Natural killer cell treated with Interleukin-12 subunit alpha and Interleukin-12 subunit beta and Interleukin-15 and Interleukin-18, amount 100 ng/mL, for 72 hours (primary cell): ENCODE data around the gene PRR3. TPM values are rescaled to one million over a fixed set of nuclear protein-coding genes. Genes with fewer than 3 reads are reported as not detected.
"Not testable (repeated sequence)": the region's sequence is repeated elsewhere in the genome, so short reads cannot be mapped to it uniquely, and the experiment has no call there.

Experiments
- ATAC-seq, 2 donors: fragments of 150-1000 bp; cut with Tn5 transposase in 1 of 2; sonication (Bioruptor Pico), chemical (Tn5 transposase) in 1 of 2; 2 replicates each; pipeline ENCODE4 v1.10.0; 2021
- DNase-seq: peaks from one replicate; pipeline ENCODE4 v3.0.0; 2022; ENCODE audit warnings: low spot score
- H3K27ac Mint-ChIP-seq, 2 donors: 1 replicate in 1 of 2; 2 replicates in 1 of 2; pipeline ENCODE4 v1.8.0; 2022; ENCODE audit warnings: mixed read lengths in 2 of 2, mild to moderate bottlenecking in 1 of 2, moderate library complexity in 1 of 2
- H3K27me3 Mint-ChIP-seq, 2 donors: 1 replicate in 1 of 2; 2 replicates in 1 of 2; pipeline ENCODE4 v1.8.0; 2022; ENCODE audit warnings: mixed read lengths in 2 of 2
- H3K36me3 Mint-ChIP-seq: one replicate; pipeline ENCODE4 v1.8.0; 2022; ENCODE audit warnings: mixed read lengths
- H3K4me1 Mint-ChIP-seq, 2 donors: 1 replicate in 1 of 2; 2 replicates in 1 of 2; pipeline ENCODE4 v1.8.0; 2022; ENCODE audit warnings: low read depth in 2 of 2, mixed read lengths in 2 of 2, mild to moderate bottlenecking in 1 of 2
- H3K4me3 Mint-ChIP-seq: one replicate; pipeline ENCODE4 v1.8.0; 2022; ENCODE audit warnings: mixed read lengths
- H3K9me3 Mint-ChIP-seq: 2 replicates; pipeline ENCODE4 v1.8.0; 2022; ENCODE audit warnings: mixed read lengths
- total RNA-seq, 2 donors: library from RNA; stranded (reverse); gene quantifications; one replicate each; pipeline ENCODE4 v1.2.3, GENCODE V29; 2022

Gene PRR3
- total RNA-seq: 10 to 100 TPM; 13.0 to 23.8 TPM

- DNase-seq (peak; percentile 89), ATAC-seq (peak; percentile 83 to 88)
- peak within 1 kb of the TSS; percentile 97 to 99 for H3K27ac Mint-ChIP-seq
- no peaks in the 10 kb centered on the region for H3K9me3 Mint-ChIP-seq
- peak within 1 kb of the TSS; percentile 94 for H3K4me3 Mint-ChIP-seq
- H3K4me1 Mint-ChIP-seq: peaks cover 34 to 36% of the 10 kb centered on the region in 2 donors
- H3K36me3 Mint-ChIP-seq: peaks cover 23% of the 10 kb centered on the region
- H3K27me3 Mint-ChIP-seq: no peaks in the 10 kb centered on the region
Observed at GRCh38 chr6:30556906-30557682, at the start of gene PRR3. Gene PRR3, plus strand, starts transcription at chr6:30557295. Its CDS starts 50 bp downstream, at chr6:30557345.

GRCh38 chr6:30507849-30508827 lies 49.0 kb upstream of the PRR3 start:
- H3K9me3 Mint-ChIP-seq: no peaks in the 10 kb centered on the region
- DNase-seq (no peak), ATAC-seq (peak in 1 of 2 donors; percentile 58)
- peaks cover 48 to 49% of the 10 kb centered on the region in 2 donors for H3K4me1 Mint-ChIP-seq
- no peaks in the 10 kb centered on the region for H3K36me3 Mint-ChIP-seq
- H3K4me3 Mint-ChIP-seq: peak overlapping the region; percentile 73
- H3K27ac Mint-ChIP-seq: peak overlapping the region; percentile 93
- H3K27me3 Mint-ChIP-seq: no peaks in the 10 kb centered on the region

- H3K27me3 Mint-ChIP-seq: no peaks in the 10 kb centered on the region
- no peak for DNase-seq
- H3K4me3 Mint-ChIP-seq: peak overlapping the region; percentile 73
- peaks cover 45 to 49% of the 10 kb centered on the region in 2 donors for H3K4me1 Mint-ChIP-seq
- H3K36me3 Mint-ChIP-seq: no peaks in the 10 kb centered on the region
- no peaks in the 10 kb centered on the region for H3K9me3 Mint-ChIP-seq
- H3K27ac Mint-ChIP-seq: peak overlapping the region; percentile 93
- ATAC-seq: peak; percentile 84 to 85
Observed at GRCh38 chr6:30508890-30509736, 48.0 kb upstream of the PRR3 start.

GRCh38 chr6:30510419-30511168 lies 46.5 kb upstream of the PRR3 start:
- no peak for ATAC-seq
- peaks cover 55 to 60% of the 10 kb centered on the region in 2 donors for H3K4me1 Mint-ChIP-seq
- peak overlapping the region; percentile 93 for H3K27ac Mint-ChIP-seq
- no peaks in the 10 kb centered on the region for H3K9me3 Mint-ChIP-seq
- no peaks in the 10 kb centered on the region for H3K36me3 Mint-ChIP-seq
- no peaks in the 10 kb centered on the region for H3K27me3 Mint-ChIP-seq
- H3K4me3 Mint-ChIP-seq: peak overlapping the region; percentile 53
- DNase-seq: no peak

DNA sequence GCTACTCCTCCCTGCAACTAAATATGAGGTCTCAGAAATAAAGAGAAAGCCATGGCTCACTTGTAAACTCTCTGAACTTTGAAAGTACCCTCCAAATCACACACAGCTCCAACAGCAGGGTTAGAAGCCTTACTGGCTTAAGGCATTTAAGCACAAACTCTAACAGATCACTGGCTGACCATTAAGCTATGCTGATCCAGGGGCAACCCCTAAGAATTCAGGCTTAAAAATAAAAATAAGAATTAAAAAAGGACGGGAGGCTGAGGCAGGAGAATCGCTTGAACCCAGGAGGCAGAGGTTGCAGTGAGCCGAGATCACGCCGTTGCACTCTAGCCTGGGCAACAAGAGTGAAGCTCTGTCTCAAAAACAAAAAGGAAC lies 45.9 kb upstream of the PRR3 start:
- peaks cover 55 to 63% of the 10 kb centered on the region in 2 donors for H3K4me1 Mint-ChIP-seq
- no peaks in the 10 kb centered on the region for H3K9me3 Mint-ChIP-seq
- peak overlapping the region; percentile 93 for H3K27ac Mint-ChIP-seq
- DNase-seq: no peak
- H3K36me3 Mint-ChIP-seq: no peaks in the 10 kb centered on the region
- no peak for ATAC-seq
- H3K27me3 Mint-ChIP-seq: no peaks in the 10 kb centered on the region
- H3K4me3 Mint-ChIP-seq: peak overlapping the region; percentile 53

DNA sequence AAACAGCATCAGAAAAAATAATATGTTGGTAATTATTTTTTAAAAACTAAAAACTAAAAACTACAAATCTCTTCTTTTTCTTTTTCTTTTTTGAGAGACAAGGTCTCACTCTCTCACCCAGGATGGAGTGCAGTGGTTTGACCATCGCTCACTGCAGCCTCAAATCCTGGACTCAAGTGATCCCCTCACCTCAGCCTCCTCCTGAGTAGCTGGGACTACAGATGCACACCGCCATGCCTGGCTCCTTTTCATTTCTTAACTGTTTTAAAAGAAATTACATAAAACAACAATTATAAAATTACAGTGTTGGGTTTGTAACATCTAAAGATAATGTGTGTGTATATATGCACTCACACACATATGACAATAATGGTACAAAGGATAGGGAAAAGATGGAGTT lies 43.6 kb upstream of the PRR3 start:
- Mint-ChIP-seq H3K9me3 (no peaks in the 10 kb centered on the region), H3K27me3 (no peaks in the 10 kb centered on the region), H3K4me3 (no peak overlapping the region), H3K4me1 (peaks cover 48 to 58% of the 10 kb centered on the region in 2 donors), H3K36me3 (no peaks in the 10 kb centered on the region), H3K27ac (peak overlapping the region in 1 of 2 donors; percentile 99)
- DNase-seq (no peak), ATAC-seq (no peak)

DNA sequence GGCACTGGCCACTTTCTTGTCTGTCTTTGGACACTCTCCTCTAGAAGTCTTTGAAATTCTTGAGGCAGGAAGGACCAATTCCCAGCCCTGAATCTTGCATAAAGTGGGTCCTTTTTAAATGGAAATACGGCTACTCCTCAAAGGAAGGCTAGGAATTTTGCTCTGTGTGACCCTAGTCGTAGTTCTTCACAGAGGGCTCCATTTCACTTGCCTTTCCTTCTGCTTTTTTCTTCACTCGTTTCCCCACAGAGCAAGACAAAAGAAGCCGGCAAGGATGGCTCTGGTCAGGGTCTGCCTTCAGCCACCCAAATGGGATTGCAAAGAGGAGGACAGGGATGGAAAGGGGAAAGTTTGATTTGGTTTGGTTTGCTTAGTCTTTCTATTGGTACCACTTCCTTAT lies 42.0 kb upstream of the PRR3 start:
- no peak for ATAC-seq
- Mint-ChIP-seq H3K4me1 (peaks cover 45 to 50% of the 10 kb centered on the region in 2 donors), H3K27me3 (no peaks in the 10 kb centered on the region)

GRCh38 chr6:30515944-30516753 lies 40.9 kb upstream of the PRR3 start:
- peak; percentile 95 for DNase-seq
- peaks cover 39 to 43% of the 10 kb centered on the region in 2 donors for H3K4me1 Mint-ChIP-seq

More for the DNA sequence above, 42.0 kb upstream of the PRR3 start:
- Mint-ChIP-seq H3K9me3 (no peaks in the 10 kb centered on the region), H3K27ac (peak overlapping the region; percentile 97 to 99), H3K4me3 (peak overlapping the region; percentile 94), H3K36me3 (no peaks in the 10 kb centered on the region)
- DNase-seq: no peak

GRCh38 chr6:30516754-30517076 lies 40.4 kb upstream of the PRR3 start:
- not testable (repeated sequence) for ATAC-seq, DNase-seq
- H3K4me1 Mint-ChIP-seq: peaks cover 33 to 39% of the 10 kb centered on the region in 2 donors

More at GRCh38 chr6:30515944-30516753, 40.9 kb upstream of the PRR3 start:
- Mint-ChIP-seq H3K4me3 (peak overlapping the region; percentile 94), H3K9me3 (no peaks in the 10 kb centered on the region), H3K36me3 (no peaks in the 10 kb centered on the region), H3K27ac (peak overlapping the region; percentile 97 to 99), H3K27me3 (no peaks in the 10 kb centered on the region)
- peak; percentile 94 for ATAC-seq

DNA sequence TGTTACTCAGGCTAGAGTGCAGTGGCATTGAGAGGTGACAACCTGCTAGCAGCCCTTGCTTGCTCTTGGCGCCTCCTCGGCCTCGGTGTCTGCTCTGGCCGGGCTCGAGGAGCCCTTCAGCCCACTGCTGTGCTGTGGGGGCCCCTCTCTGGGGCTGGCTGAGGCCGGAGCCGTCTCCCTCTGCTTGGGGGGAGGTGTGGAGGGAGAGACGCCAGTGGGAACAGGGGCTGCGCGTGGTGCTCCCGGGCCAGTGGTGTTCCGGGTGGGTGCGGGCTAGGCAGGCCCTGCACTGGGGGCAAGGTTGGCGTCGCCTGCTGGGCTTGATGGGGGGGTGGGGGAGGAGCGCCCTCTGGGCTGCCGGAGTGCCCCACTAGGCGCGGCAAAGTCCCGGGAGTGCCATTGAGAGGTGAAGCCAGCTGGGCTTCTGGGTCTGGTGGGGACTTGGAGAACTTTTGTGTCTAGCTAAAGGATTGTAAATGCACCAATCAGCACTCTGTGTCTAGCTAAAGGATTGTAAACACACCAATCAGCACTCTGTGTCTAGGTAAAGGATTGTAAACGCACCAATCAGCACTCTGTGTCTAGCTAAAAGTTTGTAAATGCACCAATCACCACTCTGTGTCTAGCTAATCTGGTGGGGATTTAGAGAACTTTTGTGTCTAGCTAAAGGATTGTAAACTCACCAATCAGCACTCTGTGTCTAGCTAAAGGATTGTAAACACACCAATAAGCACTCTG lies 39.2 kb upstream of the PRR3 start:
- H3K27me3 Mint-ChIP-seq, ATAC-seq, DNase-seq, H3K9me3 Mint-ChIP-seq: not testable (repeated sequence)
- H3K36me3 Mint-ChIP-seq: peaks cover 11% of the 10 kb centered on the region
- peak overlapping the region; percentile 36 for H3K4me3 Mint-ChIP-seq
- H3K4me1 Mint-ChIP-seq: peaks cover 28 to 40% of the 10 kb centered on the region in 2 donors
- peak overlapping the region; percentile 60 to 99 for H3K27ac Mint-ChIP-seq

More at GRCh38 chr6:30516754-30517076, 40.4 kb upstream of the PRR3 start:
- not testable (repeated sequence) for H3K36me3 Mint-ChIP-seq, H3K27me3 Mint-ChIP-seq, H3K9me3 Mint-ChIP-seq
- peak overlapping the region; percentile 94 for H3K4me3 Mint-ChIP-seq
- peak overlapping the region; percentile 97 to 99 for H3K27ac Mint-ChIP-seq

GRCh38 chr6:30518505-30519145 lies 38.5 kb upstream of the PRR3 start:
- H3K4me1 Mint-ChIP-seq: peaks cover 32 to 40% of the 10 kb centered on the region in 2 donors
- not testable (repeated sequence) for ATAC-seq

More at GRCh38 chr6:30518505-30519145, 38.5 kb upstream of the PRR3 start:
- H3K9me3 Mint-ChIP-seq, DNase-seq, H3K27me3 Mint-ChIP-seq: not testable (repeated sequence)
- Mint-ChIP-seq H3K4me3 (peak overlapping the region; percentile 36), H3K36me3 (peaks cover 16% of the 10 kb centered on the region), H3K27ac (peak overlapping the region; percentile 60 to 81)
